Ectodermal cell (in vitro differentiated cells): ENCODE results near the gene CD36.

Experiments
- H3K27ac ChIP-seq: 2 replicates; pipeline ENCODE4 v1.7.0; 2013; ENCODE audit warnings: mild to moderate bottlenecking, low read depth, low read length; ENCODE audit not compliant: insufficient read depth, poor library complexity, severe bottlenecking
- H3K27me3 ChIP-seq: 2 replicates; pipeline ENCODE4 v1.7.0; 2013; ENCODE audit warnings: mild to moderate bottlenecking, low read length; ENCODE audit not compliant: insufficient read depth, control insufficient read depth, poor library complexity, severe bottlenecking
- H3K36me3 ChIP-seq: one replicate; pipeline ENCODE4 v1.7.0; 2013; ENCODE audit warnings: low read length; ENCODE audit not compliant: control insufficient read depth, insufficient read depth
- H3K4me1 ChIP-seq: one replicate; pipeline ENCODE4 v1.7.0; 2013; ENCODE audit warnings: low read length; ENCODE audit not compliant: control insufficient read depth, insufficient read depth
- H3K4me3 ChIP-seq: 2 replicates; pipeline ENCODE4 v1.7.0; 2013; ENCODE audit warnings: low read depth, low read length, control low read depth; ENCODE audit not compliant: insufficient read depth
- H3K9me3 ChIP-seq: 2 replicates; pipeline ENCODE4 v1.7.0; 2013; ENCODE audit warnings: mild to moderate bottlenecking, low read length, moderate library complexity; ENCODE audit not compliant: control insufficient read depth
- WGBS, 2 experiments: methylation state at CpG; one replicate each; pipeline ENCODE4 v1.1.7; 2013; ENCODE audit warnings: missing lambda C conversion rate in 2 of 2; 5-methylcytosine and 5-hydroxymethylcytosine counted together

Gene CD36

GRCh38 chr7:80607136-80607535 lies 31.3 kb upstream of the CD36 start:
- Histone ChIP-seq H3K36me3 (no peaks in the 10 kb centered on the region), H3K9me3 (no peaks in the 10 kb centered on the region), H3K4me1 (no peaks in the 10 kb centered on the region), H3K4me3 (no peak overlapping the region), H3K27ac (no peak overlapping the region), H3K27me3 (no peaks in the 10 kb centered on the region)
- 100% methylated on average over 1 of the region's 1 CpG; no CpG with 5 or more reads in 1 of the 2 experiments for WGBS, 2 experiments

GRCh38 chr7:80608336-80608735 lies 30.1 kb upstream of the CD36 start:
- Histone ChIP-seq H3K4me1 (no peaks in the 10 kb centered on the region), H3K27me3 (no peaks in the 10 kb centered on the region), H3K4me3 (no peak overlapping the region), H3K9me3 (no peaks in the 10 kb centered on the region), H3K27ac (no peak overlapping the region), H3K36me3 (no peaks in the 10 kb centered on the region)

- 88 to 100% methylated on average over 1 of the region's 1 CpG for WGBS, 2 experiments
- Histone ChIP-seq H3K36me3 (no peaks in the 10 kb centered on the region), H3K4me1 (no peaks in the 10 kb centered on the region), H3K27ac (no peak overlapping the region), H3K9me3 (no peaks in the 10 kb centered on the region), H3K4me3 (no peak overlapping the region), H3K27me3 (no peaks in the 10 kb centered on the region)
Observed at GRCh38 chr7:80609751-80610150, 28.7 kb upstream of the CD36 start.

GRCh38 chr7:80611353-80611752 lies 27.1 kb upstream of the CD36 start:
- no peaks in the 10 kb centered on the region for H3K27me3 ChIP-seq
- no peak overlapping the region for H3K4me3 ChIP-seq
- H3K27ac ChIP-seq: no peak overlapping the region
- no peaks in the 10 kb centered on the region for H3K9me3 ChIP-seq
- no peaks in the 10 kb centered on the region for H3K36me3 ChIP-seq
- H3K4me1 ChIP-seq: no peaks in the 10 kb centered on the region
- 91 to 95% methylated on average over 3 of the region's 3 CpGs for WGBS, 2 experiments

- no peaks in the 10 kb centered on the region for H3K36me3 ChIP-seq
- WGBS, 2 experiments: 100% methylated on average over 1 of the region's 2 CpGs
- H3K9me3 ChIP-seq: no peaks in the 10 kb centered on the region
- no peaks in the 10 kb centered on the region for H3K27me3 ChIP-seq
- H3K4me3 ChIP-seq: no peak overlapping the region
- no peaks in the 10 kb centered on the region for H3K4me1 ChIP-seq
- no peak overlapping the region for H3K27ac ChIP-seq
Observed at GRCh38 chr7:80611779-80612178, 26.7 kb upstream of the CD36 start.

- Histone ChIP-seq H3K4me3 (no peak overlapping the region), H3K27ac (no peak overlapping the region), H3K36me3 (no peaks in the 10 kb centered on the region), H3K9me3 (no peaks in the 10 kb centered on the region), H3K4me1 (no peaks in the 10 kb centered on the region), H3K27me3 (no peaks in the 10 kb centered on the region)
Observed at GRCh38 chr7:80612880-80613279, 25.6 kb upstream of the CD36 start.

- WGBS, 2 experiments: 96 to 98% methylated on average over 1 of the region's 1 CpG
- no peaks in the 10 kb centered on the region for H3K27me3 ChIP-seq
- no peak overlapping the region for H3K27ac ChIP-seq
- no peaks in the 10 kb centered on the region for H3K4me1 ChIP-seq
- no peaks in the 10 kb centered on the region for H3K36me3 ChIP-seq
- H3K4me3 ChIP-seq: no peak overlapping the region
- no peaks in the 10 kb centered on the region for H3K9me3 ChIP-seq
Observed at GRCh38 chr7:80613519-80613918, 24.9 kb upstream of the CD36 start.

GRCh38 chr7:80614851-80615271 lies 23.6 kb upstream of the CD36 start:
- H3K4me3 ChIP-seq: no peak overlapping the region
- H3K27ac ChIP-seq: no peak overlapping the region
- H3K27me3 ChIP-seq: no peaks in the 10 kb centered on the region
- WGBS, 2 experiments: 82 to 84% methylated on average over 5 of the region's 5 CpGs
- H3K36me3 ChIP-seq: no peaks in the 10 kb centered on the region
- no peaks in the 10 kb centered on the region for H3K4me1 ChIP-seq
- H3K9me3 ChIP-seq: no peaks in the 10 kb centered on the region

- 71 to 100% methylated on average over 1 of the region's 1 CpG for WGBS, 2 experiments
- Histone ChIP-seq H3K27ac (no peak overlapping the region), H3K4me3 (no peak overlapping the region), H3K4me1 (no peaks in the 10 kb centered on the region), H3K36me3 (no peaks in the 10 kb centered on the region), H3K27me3 (no peaks in the 10 kb centered on the region), H3K9me3 (no peaks in the 10 kb centered on the region)
Observed at GRCh38 chr7:80618096-80618495, 20.3 kb upstream of the CD36 start.

GRCh38 chr7:80619741-80620140 lies 18.7 kb upstream of the CD36 start:
- no peaks in the 10 kb centered on the region for H3K27me3 ChIP-seq

GRCh38 chr7:80622541-80622940 lies 15.9 kb upstream of the CD36 start:
- Histone ChIP-seq H3K4me3 (no peak overlapping the region), H3K9me3 (no peaks in the 10 kb centered on the region), H3K36me3 (no peaks in the 10 kb centered on the region), H3K4me1 (no peaks in the 10 kb centered on the region), H3K27ac (no peak overlapping the region), H3K27me3 (no peaks in the 10 kb centered on the region)
- WGBS, 2 experiments: 90 to 100% methylated on average over 1 of the region's 1 CpG

More at GRCh38 chr7:80619741-80620140, 18.7 kb upstream of the CD36 start:
- no peak overlapping the region for H3K27ac ChIP-seq
- no peaks in the 10 kb centered on the region for H3K4me1 ChIP-seq
- H3K9me3 ChIP-seq: no peaks in the 10 kb centered on the region
- no peaks in the 10 kb centered on the region for H3K36me3 ChIP-seq
- no peak overlapping the region for H3K4me3 ChIP-seq
